Upper lobe of right lung (tissue), 1 donor: ENCODE measurements around the gene DEPDC5. TPM values are rescaled to one million over a fixed set of nuclear protein-coding genes. Genes with fewer than 3 reads are reported as not detected.

ENCODE experiments used
- ATAC-seq: fragments of 200-7000 bp; cut with Tn5 transposase; one replicate; pipeline ENCODE4 v1.9.1; 2020; ENCODE audit warnings: mild to moderate bottlenecking, moderate library complexity
- DNase-seq: peaks from one replicate; pipeline ENCODE4 v3.0.0-alpha.2; 2020
- H3K27ac ChIP-seq: fragments of 200-600 bp; one replicate; pipeline ENCODE4 v1.8.0; 2022
- H3K27me3 ChIP-seq: fragments of 200-600 bp; one replicate; pipeline ENCODE4 v1.8.0; 2022; ENCODE audit warnings: mild to moderate bottlenecking
- H3K36me3 ChIP-seq: fragments of 200-600 bp; one replicate; pipeline ENCODE4 v1.8.0; 2022
- H3K4me1 ChIP-seq: fragments of 200-600 bp; one replicate; pipeline ENCODE4 v1.8.0; 2022
- H3K4me3 ChIP-seq: fragments of 200-600 bp; one replicate; pipeline ENCODE4 v1.8.0; 2022; ENCODE audit warnings: mild to moderate bottlenecking
- H3K9me3 ChIP-seq: fragments of 200-600 bp; one replicate; pipeline ENCODE4 v1.8.0; 2022
- CTCF ChIP-seq: fragments of 200-600 bp; IDR thresholded peaks from one replicate; pipeline ENCODE4 v1.8.0; 2022; ENCODE audit warnings: antibody characterized with exemption
- intact Hi-C: fragments of 100-400 bp; cut with DNase I; formaldehyde crosslinking; loops from one replicate; pipeline ENCODE4 v1.11.0; 2022
- total RNA-seq: library from RNA; stranded (reverse); fragmentation: NEBNext Ultra II Directional; extraction: Animal tissue kit (Norgen Biotek cat#: 25700); gene quantifications from one replicate; pipeline ENCODE4 v1.2.1, GENCODE V29; 2021
- donor health status: DM: no; HTN: yes; CAD: no; lungs with severe emphysema.

DEPDC5 gene
- total RNA-seq, 1 donor from 2014 or later = 24.7 TPM

GRCh38 chr22:31742115-31742514 is 11.7 kb upstream of the DEPDC5 start:
- Histone ChIP-seq H3K4me1 (peaks cover 10% of the 10 kb centered on the region), H3K9me3 (no peaks in the 10 kb centered on the region), H3K4me3 (no peak overlapping the region), H3K27ac (no peak overlapping the region), H3K27me3 (no peaks in the 10 kb centered on the region), H3K36me3 (peaks cover 16% of the 10 kb centered on the region)
- TF ChIP-seq CTCF = no peak
- intact Hi-C loops = no loop called here
- ATAC-seq (no peak), DNase-seq (no peak)

GRCh38 chr22:31742682-31743081 is 11.1 kb upstream of the DEPDC5 start:
- Histone ChIP-seq H3K4me3 (no peak overlapping the region), H3K27me3 (no peaks in the 10 kb centered on the region), H3K9me3 (no peaks in the 10 kb centered on the region), H3K27ac (no peak overlapping the region), H3K36me3 (peaks cover 11% of the 10 kb centered on the region), H3K4me1 (peaks cover 10% of the 10 kb centered on the region)
- TF ChIP-seq CTCF = no peak
- intact Hi-C loops = no loop called here
- no peak for ATAC-seq
- no peak for DNase-seq

DNA sequence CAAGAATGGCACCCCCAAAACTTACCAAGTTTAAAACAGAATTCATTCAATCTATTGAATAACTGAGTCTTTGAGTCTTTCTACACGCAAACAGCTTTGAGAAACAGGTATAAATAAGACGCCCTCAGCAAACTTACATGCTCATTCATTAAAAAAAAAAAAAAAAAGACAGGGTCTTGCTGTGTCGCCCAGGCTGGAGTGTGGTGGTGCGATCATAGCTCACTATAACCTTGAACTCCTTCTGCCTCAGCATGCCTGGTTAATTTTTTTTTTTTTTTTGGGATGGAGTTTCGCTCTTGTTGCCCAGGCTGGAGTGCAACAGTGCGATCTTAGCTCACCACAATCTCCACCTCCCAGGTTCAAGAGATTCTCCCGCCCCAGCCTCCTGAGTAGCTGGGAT is 9.9 kb upstream of the DEPDC5 start:
- DNase-seq = no peak
- no peak for TF ChIP-seq CTCF
- no peak overlapping the region for H3K27ac ChIP-seq
- H3K4me3 ChIP-seq = no peak overlapping the region
- H3K27me3 ChIP-seq = no peaks in the 10 kb centered on the region
- intact Hi-C loops = no loop called here
- no peak for ATAC-seq
- peaks cover 21% of the 10 kb centered on the region for H3K4me1 ChIP-seq
- no peaks in the 10 kb centered on the region for H3K9me3 ChIP-seq
- no peaks in the 10 kb centered on the region for H3K36me3 ChIP-seq

DNA sequence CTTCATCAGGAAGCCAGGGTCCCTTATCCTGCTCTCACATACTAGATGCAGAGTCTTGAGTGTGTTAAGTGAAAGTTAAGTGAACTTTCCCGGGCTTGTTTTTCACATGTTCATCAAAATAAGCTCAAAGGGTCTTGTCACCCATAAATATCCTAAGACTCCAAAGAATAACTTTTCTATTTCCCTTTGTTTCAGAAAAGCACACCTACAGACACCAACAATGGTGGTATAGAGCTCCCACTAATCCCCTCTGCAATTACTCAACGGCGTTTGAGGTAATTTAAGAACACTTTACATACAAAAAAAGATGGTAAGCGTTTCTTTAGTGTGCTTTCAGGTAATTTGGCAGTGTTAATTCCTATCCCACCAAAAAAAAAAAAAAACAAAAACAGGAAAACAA is 6.4 kb upstream of the DEPDC5 start:
- intact Hi-C loops = no loop called here
- ATAC-seq = no peak

DNA sequence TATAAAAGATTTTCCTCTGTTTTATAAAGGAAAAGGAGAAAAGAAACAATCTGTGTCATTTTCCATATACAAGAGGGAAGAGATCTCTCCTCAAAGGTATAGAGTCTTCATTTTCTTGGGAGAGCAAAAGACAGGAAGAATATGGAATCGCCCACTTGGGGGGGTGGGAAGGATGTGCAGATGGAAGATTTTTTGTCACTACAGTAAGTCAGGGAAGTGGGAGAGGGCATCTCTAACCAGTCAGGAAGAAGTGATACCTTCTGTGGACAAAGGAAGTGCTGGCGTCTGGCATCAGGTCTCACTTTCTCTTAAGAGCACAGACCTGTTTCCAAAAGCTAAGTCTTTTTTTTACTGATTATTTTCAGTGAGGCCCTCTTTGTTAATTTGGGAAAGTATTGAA is 5.3 kb upstream of the DEPDC5 start:
- peaks cover 30% of the 10 kb centered on the region for H3K4me1 ChIP-seq
- DNase-seq = no peak
- intact Hi-C loops = no loop called here

More for the DNA sequence above, 6.4 kb upstream of the DEPDC5 start:
- peaks cover 22% of the 10 kb centered on the region for H3K4me1 ChIP-seq
- no peak overlapping the region for H3K27ac ChIP-seq
- H3K27me3 ChIP-seq = no peaks in the 10 kb centered on the region
- H3K9me3 ChIP-seq = no peaks in the 10 kb centered on the region
- H3K4me3 ChIP-seq = no peak overlapping the region
- no peak for TF ChIP-seq CTCF
- H3K36me3 ChIP-seq = no peaks in the 10 kb centered on the region
- DNase-seq = no peak

More for the DNA sequence above, 5.3 kb upstream of the DEPDC5 start:
- Histone ChIP-seq H3K4me3 (peak overlapping the region; percentile 100), H3K36me3 (no peaks in the 10 kb centered on the region), H3K27ac (no peak overlapping the region), H3K9me3 (no peaks in the 10 kb centered on the region), H3K27me3 (no peaks in the 10 kb centered on the region)
- TF ChIP-seq CTCF = no peak
- no peak for ATAC-seq
